ENCODE results near the gene TP53.
"Not testable (repeated sequence)": the region's sequence is repeated elsewhere in the genome, so short reads cannot be mapped to it uniquely, and the experiment has no call there.

TP53 gene

DNA sequence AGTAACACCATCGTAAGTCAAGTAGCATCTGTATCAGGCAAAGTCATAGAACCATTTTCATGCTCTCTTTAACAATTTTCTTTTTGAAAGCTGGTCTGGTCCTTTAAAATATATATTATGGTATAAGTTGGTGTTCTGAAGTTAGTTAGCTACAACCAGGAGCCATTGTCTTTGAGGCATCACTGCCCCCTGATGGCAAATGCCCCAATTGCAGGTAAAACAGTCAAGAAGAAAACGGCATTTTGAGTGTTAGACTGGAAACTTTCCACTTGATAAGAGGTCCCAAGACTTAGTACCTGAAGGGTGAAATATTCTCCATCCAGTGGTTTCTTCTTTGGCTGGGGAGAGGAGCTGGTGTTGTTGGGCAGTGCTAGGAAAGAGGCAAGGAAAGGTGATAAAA is 14.1 kb downstream of the TP53 start:
- DNase-seq = no peak

DNA sequence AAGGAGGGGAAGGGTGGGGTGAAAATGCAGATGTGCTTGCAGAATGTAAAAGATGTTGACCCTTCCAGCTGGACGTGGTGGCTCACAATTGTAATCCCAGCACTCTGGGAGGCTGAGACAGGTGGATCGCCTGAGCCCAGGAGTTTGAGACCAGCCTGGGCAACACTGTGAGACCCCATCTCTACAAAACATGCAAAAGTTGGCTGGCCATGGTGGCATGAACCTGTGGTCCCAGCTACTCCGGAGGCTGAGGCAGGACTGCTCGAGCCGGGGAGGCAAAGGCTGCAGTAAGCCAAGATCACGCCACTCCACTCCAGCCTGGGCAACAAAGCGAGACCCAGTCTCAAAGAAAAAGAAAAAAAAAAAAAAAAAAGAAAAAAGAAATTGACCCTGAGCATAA is 18.8 kb downstream of the TP53 start:
- DNase-seq = no peak

DNA sequence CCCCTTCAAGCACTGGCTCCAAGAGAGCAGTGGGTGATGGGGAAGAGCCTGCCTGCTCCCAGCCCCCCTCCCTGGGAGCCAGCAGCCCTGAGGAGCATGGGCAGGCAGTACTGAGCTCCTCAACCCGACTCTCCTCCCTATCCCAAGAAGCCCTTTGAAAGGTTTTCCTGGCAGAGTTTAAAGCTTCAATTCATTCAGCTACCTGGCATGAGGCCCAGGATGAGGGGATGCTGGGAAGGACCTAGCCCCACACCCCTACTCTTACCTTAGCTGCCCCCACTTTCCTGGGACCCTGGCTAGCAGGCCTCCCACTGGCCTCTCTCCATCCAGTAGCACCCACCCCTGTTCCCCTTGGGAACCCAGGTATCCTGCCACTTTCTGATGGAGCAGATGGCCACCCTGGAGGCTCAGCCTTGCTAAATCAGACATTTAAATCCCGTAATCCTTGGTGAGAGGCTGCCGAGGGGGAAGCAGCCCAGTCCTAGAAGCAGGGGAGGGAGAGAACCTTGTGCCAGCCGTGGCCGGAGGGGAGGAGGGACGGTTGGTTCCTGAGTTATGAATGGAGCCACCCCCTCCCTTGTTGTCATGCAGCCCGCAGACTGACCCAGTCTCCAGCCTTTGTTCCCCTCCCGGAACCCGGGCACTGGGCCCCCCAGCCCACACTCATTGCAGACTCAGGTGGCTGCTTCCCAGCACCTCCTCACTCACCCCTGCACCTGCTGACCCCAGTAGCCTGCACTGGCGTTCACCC is 19.5 kb downstream of the TP53 start:
- DNase-seq = no peak

DNA sequence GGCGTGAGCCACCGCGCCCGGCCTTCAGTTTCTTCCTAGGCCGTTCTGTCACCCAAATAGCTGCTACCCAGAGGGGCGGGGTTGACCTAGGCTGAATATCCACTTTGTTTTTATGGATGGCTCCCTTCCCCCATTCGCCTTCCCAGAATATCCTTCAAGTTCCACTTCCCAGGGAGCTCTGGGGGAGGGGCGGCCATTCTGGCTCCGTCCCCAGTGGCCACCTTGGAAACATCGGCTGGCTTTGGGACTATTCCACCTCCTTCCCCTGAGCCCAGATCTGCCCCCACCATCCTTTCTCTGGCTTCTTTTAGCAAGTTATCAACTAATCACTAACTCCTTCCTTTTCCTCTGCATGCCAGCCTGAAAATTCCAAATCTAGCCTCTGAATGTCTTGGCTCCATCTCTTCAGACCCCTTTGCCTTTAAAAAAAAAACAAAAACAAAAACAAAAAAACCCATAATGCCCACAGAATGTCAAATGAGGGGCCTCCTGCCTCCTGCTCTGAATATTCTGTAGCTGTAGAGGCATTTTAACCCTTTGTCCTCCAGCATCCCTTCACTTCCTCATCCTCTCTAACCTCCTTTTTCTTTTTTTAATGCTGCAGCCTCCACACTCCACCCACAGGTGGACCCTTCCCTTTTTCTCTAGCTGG is 30.2 kb downstream of the TP53 start:
- DNase-seq = no peak

DNA sequence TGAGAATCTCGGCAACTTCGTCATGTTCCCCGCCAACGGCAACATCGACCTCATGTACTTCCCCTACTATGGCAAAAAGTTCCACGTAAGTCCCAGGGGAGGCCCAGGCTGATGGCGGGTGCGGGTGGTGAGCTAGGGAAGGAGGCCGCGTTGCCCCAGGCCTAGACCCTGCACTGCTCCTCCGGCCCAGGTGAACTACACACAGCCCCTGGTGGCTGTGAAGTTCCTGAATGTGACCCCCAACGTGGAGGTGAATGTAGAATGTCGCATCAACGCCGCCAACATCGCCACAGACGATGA is 31.8 kb downstream of the TP53 start:
- DNase-seq = no peak

DNA sequence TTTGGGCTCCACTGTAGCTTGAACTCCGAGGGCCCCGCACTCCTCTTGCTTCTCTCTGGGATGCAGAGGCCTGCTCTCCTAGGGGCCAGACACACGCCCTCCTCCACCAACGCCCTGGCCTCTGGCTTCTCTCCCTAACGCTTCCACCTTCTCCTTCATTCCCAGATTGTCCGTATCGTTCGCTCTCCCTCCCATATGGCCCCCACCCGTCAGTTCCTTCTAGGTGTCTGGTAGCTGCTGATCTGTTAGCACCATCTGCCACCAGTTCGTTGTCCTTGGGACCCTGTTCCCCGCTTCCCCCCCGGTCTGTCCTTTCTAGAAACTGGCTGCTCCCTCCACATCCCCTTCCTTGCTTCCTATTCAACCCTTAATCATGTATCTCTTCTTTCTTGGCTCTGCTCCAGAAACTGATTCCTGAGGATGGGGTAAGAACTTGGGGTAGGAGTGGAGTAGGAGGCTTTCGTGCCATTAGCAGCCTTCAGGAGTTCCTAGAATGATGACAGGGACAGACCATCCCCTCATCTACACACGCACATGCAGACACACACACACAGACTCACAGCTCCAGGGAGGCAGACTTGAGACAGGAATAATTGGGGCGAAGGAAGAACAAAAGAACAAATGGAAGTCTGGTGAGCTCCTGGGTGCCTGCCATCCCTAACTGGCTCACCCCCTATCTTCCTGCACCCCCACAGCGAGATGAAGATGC is 32.3 kb downstream of the TP53 start:
- no peak for DNase-seq

DNA sequence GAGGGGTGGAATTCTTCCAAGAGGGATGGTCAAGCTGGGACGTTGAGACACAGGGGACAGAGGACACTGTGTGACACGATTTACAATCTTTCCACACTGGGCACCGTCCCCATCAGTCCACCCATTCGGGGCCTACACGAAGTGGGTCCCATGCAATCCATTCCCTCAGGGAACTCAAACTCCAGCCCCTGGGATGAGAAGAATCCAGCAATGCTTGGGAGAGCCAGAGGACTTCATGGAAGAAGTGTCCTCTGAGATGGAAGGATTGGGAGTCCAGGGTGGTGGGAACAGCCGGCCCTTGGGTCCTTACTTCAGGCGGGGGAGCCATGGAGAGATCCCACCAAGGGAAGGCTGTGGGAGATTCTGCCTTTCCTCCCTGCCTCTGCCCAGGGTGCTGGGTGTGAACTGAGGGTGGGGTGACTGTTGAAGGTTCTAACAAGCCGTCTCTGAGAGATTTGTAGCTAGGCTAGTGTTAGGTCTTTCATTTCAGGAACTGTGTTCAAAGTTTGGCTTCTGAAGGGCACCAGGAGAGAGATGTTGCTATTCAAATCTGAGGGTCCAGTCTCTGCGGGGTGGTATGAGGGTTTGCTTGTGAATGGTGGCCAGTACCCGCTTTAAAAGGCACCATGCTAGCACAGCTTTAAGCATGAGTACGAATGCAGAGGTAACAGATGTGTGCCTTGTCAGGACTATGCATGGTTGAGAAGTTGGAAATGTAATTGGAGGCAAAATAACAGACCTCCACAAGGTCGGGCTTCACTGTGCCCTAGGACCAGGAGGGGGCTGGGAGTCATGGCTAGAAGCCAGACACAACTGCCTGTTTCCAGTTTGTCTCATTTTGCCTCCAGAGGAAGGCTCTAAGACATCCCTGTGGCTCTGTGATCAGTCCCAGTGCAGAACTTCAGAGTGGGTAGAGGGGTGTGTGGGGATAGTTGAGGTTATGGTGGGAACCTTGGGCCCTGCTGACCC is 34.6 kb downstream of the TP53 start:
- no peak for DNase-seq

DNA sequence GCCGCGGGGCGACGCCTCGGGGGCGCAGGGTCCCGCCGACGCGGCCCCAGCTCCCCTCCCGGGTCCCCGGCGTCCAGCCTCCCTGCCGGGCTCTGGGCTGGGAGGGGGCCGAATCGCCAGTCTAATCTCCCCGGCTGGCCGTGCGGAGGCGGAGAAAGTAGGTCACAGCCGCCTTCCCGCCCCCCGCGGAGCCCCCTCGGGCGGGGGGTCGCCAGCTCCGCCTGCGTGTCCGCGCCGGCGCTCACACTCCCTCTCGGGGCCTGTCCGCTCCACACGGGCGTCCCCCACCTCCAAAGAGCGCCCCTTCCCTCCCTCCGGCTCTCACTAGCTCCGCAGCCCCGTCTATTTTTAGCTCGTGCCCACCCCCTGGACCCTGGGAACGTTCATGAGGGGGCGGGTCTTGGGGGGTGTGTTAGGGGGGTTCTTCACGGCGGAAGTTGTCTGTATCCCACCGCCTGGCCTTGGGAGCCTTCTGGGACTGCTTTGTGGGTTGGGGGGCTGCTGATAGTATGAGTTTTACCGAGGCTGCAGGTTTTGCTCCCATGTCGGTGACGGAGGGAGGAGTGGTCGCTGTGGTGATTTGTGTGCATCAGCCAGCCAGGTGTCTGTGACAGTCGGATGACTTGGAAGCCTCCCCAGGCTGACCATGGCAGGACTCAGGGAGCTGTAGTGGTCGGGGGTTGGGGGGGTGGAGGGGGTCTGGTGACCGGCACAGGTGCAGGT is 35.5 kb downstream of the TP53 start:
- DNase-seq = no peak

DNA sequence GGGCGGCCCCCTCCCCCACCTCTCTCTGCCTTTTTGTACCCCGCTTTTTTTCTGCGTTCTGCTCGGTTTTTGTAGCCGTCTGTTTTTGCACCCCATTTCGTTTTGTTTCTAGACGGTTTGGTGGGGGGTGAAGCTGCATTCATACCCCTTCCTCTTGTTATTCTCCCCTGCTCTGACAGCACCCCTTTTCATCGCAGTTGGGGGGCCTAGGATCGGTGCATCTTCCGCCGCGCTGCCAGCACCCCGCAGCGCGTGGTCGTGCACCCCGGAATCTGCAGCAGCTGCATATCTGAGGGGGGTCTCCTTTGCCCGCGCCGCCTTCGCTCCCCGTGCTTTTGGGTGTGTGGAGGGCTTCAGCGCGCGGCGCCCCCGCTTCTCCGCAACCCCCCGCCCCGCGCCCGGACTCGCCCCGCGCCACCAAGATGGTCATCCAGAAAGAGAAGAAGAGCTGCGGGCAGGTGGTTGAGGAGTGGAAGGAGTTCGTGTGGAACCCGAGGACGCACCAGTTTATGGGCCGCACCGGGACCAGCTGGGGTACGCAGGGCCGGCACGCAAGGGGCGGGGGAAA is 36.1 kb downstream of the TP53 start:
- DNase-seq = no peak

DNA sequence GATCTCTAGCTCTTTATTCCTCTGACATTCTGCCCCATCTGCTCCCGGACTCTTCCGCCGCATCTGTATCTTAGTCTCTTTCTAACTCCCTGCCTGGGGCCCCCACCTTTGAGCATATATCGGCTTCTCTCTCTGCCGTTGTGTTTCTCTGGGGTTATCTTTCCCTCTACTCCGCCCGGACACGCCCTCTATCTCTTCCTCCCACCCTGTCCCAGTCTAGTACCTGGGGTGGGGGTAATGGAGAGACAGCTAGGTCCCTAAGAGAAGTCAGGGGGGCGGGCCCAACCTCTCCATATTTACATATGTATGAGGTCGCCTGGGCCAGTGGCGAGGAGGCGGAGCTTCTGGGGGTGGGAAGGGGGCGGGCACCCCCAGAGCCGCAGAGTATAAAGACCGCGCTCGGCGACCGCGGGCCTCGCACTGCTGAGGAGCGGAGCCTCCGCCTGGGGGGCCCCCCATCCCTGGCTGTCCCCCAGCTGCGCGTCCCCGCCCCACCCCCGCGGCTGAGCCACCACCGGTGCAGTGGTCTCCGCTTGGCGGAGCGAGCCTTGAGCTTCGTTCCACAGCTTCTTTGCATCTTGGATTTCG is 36.7 kb downstream of the TP53 start, which contains the start of gene ATP1B2:
ATP1B2 (plus strand) TSS at position 418 of the 588 bp plus-strand sequence. CDS start 593 bp downstream, outside the sequence.
- no peak for DNase-seq

DNA sequence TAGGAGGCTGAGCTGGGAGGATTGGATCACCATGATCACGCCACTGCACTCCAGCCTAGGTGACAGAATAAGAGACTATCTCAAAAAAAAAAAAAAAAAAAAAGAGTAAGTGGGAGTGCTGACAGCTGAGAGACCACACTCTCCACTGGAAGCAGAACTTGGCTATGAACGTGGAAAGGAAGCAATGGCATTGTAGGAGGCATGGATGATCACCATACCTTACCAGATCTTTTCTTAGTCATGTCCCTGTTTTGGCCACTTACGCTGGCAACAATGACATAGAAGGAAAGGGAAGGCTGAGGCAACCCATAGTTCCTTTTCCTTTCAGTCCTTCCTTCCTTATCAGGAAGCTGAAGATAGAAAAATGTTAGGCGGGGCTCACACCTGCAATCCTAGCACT is 40.3 kb downstream of the TP53 start:
- DNase-seq = no peak

DNA sequence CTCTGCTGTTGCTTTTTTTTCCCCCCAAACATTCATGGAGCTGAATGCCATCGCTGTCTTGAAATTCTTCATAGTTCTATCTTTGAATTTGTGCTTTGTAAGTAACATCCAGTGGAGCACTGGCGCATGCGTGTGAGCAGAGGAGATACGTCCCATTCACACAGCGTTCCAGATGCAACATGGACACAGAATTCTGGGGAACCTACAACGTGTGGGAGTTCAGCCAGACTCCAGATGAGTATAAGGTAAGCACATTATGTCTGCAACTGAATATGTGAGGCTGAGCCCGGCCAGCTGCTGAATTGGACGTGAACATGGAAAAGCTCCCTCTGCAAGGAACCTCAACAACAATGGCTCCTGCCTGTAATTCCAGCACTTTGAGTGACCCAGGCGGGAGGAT is 40.8 kb downstream of the TP53 start:
- no peak for DNase-seq

DNA sequence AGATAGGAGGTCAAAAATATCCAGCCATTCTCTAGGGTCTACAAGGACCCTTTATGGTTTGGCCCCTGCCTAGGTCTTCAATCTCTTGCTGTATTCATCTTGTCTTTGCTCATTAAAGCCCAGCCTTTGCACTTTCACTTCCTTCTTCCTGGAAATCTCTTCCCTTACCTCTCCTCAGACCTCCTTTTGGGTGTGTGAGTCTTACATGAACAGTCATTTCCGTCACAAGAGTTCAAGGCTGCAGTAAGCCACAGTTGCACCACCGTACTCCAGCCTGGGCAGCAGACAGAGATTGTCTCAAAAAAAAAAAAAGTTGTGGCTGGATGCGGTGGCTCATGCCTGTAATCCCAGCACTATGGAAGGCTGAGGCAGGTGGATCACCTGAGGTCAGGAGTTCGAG is 42.5 kb downstream of the TP53 start:
- no peak for DNase-seq

DNA sequence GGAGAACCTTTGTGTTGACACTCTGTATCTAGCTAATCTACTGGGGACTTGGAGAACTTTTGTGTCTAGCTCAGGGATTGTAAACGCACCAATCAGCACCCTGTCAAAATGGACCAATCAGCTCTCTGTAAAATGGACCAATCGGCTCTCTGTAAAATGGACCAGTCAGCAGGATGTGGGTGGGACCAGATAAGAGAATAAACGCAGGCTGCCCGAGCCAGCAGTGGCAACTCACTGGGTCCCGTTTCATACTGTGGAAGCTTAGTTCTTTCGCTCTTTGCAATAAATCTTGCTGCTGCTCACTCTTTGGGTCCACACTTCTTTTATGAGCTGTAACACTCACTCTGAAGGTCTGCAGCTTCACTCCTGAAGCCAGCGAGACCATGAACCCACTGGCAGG is 45.7 kb downstream of the TP53 start:
- not testable (repeated sequence) for DNase-seq

DNA sequence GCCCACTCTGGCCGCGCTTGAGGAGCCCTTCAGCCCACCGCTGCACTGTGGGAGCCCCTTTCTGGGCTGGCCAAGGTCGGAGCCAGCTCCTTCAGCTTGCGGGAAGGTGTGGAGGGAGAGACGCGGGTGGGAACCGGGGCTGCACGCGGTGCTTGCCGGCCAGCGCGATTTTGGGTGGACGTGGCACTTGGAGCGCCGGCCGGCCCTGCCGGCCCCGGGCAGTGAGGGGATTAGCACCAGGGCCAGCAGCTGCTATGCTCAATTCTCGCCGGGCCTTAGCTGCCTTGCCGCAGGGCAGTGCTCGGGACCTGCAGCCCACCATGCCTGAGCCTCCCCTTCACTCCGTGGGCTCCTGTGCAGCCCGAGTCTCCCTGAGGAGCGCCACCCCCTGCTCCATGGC is 46.5 kb downstream of the TP53 start:
- DNase-seq = no peak

DNA sequence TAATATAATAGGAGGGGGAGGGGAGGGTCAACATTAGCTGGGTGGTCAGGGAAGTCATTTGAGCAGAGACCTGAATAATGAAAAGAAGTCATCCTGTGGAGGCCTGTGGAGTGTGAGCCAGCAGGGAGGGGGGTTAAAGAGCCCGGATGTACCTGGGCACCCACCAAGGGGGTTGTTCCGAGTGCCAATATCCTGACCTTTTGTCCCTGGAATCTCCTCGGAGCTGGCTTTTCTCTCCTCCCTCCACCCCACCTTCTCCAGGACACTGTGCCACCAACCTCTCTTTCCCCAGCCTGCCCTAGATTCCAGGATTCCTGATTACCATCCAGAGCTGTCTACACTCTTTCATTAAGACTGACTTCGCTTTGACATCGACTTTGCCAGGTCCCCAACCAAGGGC is 51.1 kb downstream of the TP53 start:
- DNase-seq = no peak

DNA sequence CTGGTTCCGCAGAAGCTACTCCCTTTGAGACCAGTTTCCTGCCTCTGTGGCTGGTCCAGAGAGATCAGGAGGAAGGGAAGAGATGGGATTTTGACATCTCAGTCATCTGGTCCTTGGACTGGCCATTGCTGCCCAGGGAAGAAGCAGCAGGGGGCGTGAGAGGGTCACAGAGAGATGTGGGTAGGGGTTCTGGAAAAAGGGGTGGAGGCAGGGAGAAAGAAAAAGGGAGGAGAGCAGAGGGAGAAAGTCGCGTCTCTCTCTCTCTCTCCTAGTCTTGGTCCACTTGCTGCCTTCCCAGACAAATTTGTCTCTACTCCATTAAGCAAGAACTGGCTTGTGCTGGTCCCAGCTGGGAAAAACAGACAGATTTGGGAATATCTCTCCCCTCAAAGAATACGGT is 52.9 kb downstream of the TP53 start:
- DNase-seq = no peak

DNA sequence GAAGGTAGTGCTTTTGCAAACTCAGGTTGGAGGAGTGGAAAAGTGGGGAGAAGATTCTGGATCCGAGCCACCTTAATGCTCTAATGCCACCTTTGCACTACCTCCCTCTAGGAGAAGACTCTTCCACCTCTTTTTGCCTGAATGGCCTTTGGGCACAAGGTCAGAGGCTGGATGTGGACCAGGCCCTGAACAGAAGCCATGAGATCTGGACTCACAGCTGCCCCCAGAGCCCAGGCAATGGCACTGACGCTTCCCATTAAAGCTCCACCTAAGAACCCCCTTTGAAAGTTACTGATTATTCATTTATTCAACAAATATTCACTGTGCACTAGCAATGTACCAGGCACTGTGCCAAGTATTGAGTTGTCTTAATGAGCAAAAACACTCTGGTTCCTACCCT is 54.2 kb downstream of the TP53 start:
- DNase-seq = no peak

DNA sequence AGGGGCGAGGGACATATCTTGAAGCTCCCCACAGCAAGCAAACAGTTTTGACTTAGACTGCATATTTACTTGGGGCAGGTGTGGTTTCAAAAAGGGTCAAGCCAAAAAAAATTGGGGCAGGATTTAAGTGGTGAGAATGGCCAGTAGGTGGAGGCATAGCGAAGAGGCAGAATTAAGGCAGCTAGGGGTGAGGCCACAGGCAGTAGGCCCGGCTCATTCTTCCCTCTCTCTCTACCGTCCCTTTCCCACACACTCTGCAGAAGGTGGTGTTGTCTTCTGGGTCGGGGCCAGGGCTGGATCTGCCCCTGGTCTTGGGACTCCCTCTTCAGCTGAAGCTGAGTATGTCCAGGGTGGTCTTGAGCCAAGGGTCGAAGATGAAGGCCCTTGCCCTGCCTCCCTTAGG is 54.8 kb downstream of the TP53 start:
- DNase-seq = no peak

DNA sequence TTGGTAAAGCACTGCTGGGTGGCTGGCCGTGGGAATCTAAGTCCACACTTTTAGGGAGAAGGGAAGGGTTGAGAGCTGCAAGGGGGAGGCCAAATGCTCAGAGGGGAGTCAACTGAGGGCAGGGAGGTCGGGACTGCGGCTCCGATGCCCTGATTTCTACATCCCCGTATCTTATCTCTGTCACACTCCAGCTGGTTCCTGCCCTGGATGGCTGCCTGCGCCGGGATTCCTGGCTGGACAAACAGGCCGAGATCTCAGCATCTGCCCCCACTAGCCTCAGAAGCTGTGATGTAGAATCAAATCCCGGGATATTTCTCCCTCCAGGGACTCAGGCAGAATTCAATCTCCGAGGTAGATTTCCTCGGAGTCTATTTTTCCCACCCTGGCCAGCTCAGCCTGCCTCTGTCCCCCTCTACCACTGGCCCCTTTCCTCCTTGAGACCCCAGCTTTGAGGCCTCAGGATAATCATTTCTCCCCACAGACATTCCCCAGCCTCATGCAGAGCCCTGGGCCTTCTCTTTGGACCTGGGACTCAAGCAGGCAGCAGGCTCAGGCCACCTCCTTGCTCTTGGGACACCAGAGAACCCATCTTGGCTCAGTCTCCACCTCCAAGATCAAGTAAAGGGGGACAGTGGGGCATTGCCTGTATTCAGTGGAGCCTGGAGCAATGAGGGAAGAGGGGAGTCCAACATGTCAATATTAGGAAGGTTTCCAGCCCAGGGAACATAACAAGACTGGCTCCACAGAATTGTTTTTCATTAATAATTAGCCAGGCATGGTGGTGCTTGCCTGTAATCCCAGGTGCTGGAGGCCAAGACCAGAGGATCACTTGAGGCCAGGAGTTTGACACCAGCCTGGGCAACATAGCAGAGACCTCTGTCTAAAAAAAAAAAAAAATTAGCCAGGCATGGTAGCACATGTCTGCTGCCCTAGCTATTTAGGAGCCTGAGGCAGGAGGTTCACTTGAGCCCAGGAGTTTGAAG is 55.6 kb downstream of the TP53 start:
- no peak for DNase-seq
